BE2C (cell line): ENCODE data around the gene PSD4.

Experiments used
- DNase-seq: peaks from one replicate; pipeline ENCODE4 v3.0.0-alpha.2; 2020
- H3K27me3 ChIP-seq: fragments of 250-450 bp; sonication (Bioruptor Pico); 2 replicates; pipeline ENCODE4 v1.5.1; 2020; ENCODE audit warnings: mild to moderate bottlenecking
- H3K36me3 ChIP-seq: fragments of 250-450 bp; sonication (Bioruptor Pico); 2 replicates; pipeline ENCODE4 v1.5.1; 2020; ENCODE audit warnings: mild to moderate bottlenecking
- H3K4me1 ChIP-seq: fragments of 250-450 bp; sonication (Bioruptor Pico); 2 replicates; pipeline ENCODE4 v1.5.1; 2020
- H3K4me3 ChIP-seq: 2 replicates; pipeline ENCODE4 v1.5.1; 2011; ENCODE audit warnings: low read depth, low read length
- H3K9me3 ChIP-seq: fragments of 250-450 bp; sonication (Bioruptor Pico); 2 replicates; pipeline ENCODE4 v1.5.1; 2020
- CTCF ChIP-seq: IDR thresholded peaks from 2 replicates; pipeline ENCODE4 v1.5.1; 2012; ENCODE audit warnings: mild to moderate bottlenecking, low read depth, low read length

Gene PSD4

GRCh38 chr2:113219889-113220641, 46.3 kb downstream of the PSD4 start:
- H3K4me3 ChIP-seq = no peak overlapping the region
- no peaks in the 10 kb centered on the region for H3K4me1 ChIP-seq
- no peak for DNase-seq
- H3K36me3 ChIP-seq = no peaks in the 10 kb centered on the region
- no peaks in the 10 kb centered on the region for H3K9me3 ChIP-seq
- no peak for TF ChIP-seq CTCF
- H3K27me3 ChIP-seq = no peaks in the 10 kb centered on the region

GRCh38 chr2:113220970-113221708, 47.4 kb downstream of the PSD4 start:
- H3K36me3 ChIP-seq = no peaks in the 10 kb centered on the region
- H3K9me3 ChIP-seq = no peaks in the 10 kb centered on the region
- DNase-seq = no peak
- H3K4me1 ChIP-seq = no peaks in the 10 kb centered on the region
- H3K27me3 ChIP-seq = no peaks in the 10 kb centered on the region
- H3K4me3 ChIP-seq = no peak overlapping the region
- no peak for TF ChIP-seq CTCF

GRCh38 chr2:113221846-113222245, 48.1 kb downstream of the PSD4 start:
- H3K4me1 ChIP-seq = no peaks in the 10 kb centered on the region
- H3K9me3 ChIP-seq = no peaks in the 10 kb centered on the region
- no peaks in the 10 kb centered on the region for H3K36me3 ChIP-seq
- no peaks in the 10 kb centered on the region for H3K27me3 ChIP-seq
- TF ChIP-seq CTCF = no peak
- no peak overlapping the region for H3K4me3 ChIP-seq
- no peak for DNase-seq

DNA sequence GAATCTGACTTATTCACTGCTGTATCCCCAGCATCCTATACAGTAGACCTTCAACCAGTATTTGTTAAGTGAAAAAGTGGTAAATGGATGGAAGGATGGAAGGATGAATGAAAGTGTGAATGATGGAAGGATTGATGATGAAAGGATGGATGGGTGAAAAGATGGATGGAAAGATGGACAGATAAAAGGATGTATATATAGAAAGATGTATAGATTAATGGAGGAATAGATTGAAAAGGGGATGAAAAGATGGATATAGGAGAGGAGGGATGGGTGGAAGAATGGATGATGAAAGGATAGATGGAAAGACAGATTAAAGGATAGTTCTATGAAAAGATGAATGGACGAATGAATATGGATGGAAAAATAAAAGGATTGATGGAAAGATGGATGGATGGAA, 50.0 kb downstream of the PSD4 start:
- H3K36me3 ChIP-seq = no peaks in the 10 kb centered on the region
- DNase-seq = no peak
- no peaks in the 10 kb centered on the region for H3K4me1 ChIP-seq
- H3K27me3 ChIP-seq = no peaks in the 10 kb centered on the region
- H3K9me3 ChIP-seq = no peaks in the 10 kb centered on the region
- no peak overlapping the region for H3K4me3 ChIP-seq
- no peak for TF ChIP-seq CTCF

- no peak for DNase-seq
- H3K4me3 ChIP-seq = no peak overlapping the region
- no peaks in the 10 kb centered on the region for H3K36me3 ChIP-seq
- H3K4me1 ChIP-seq = no peaks in the 10 kb centered on the region
- no peaks in the 10 kb centered on the region for H3K9me3 ChIP-seq
- H3K27me3 ChIP-seq = no peaks in the 10 kb centered on the region
- TF ChIP-seq CTCF = no peak
These were observed 51.0 kb downstream of the PSD4 start for GRCh38 chr2:113224647-113225236.
